Measurements from ENCODE around the gene DGKI.

Gene DGKI

GRCh38 chr7:137519947-137520346 is 326.8 kb downstream of the DGKI start:
- DNase-seq, result no peak

GRCh38 chr7:137519181-137519691 is 327.5 kb downstream of the DGKI start:
- no peak for DNase-seq

GRCh38 chr7:137513091-137513490 is 333.7 kb downstream of the DGKI start:
- DNase-seq, result no peak

- no peak for DNase-seq
Measured at GRCh38 chr7:137507096-137507495, 339.7 kb downstream of the DGKI start.

GRCh38 chr7:137506031-137506430 is 340.7 kb downstream of the DGKI start:
- DNase-seq, result no peak

GRCh38 chr7:137501562-137501961 is 345.2 kb downstream of the DGKI start:
- DNase-seq, result no peak

- DNase-seq, result no peak
Measured at GRCh38 chr7:137492889-137493288, 353.9 kb downstream of the DGKI start.

- DNase-seq, result no peak
Measured at GRCh38 chr7:137489880-137490279, 356.9 kb downstream of the DGKI start.

- no peak for DNase-seq
Measured at GRCh38 chr7:137488038-137488437, 358.7 kb downstream of the DGKI start.

GRCh38 chr7:137485818-137486217 is 361.0 kb downstream of the DGKI start:
- DNase-seq, result no peak

GRCh38 chr7:137484326-137484725 is 362.4 kb downstream of the DGKI start:
- DNase-seq, result no peak

GRCh38 chr7:137482466-137482865 is 364.3 kb downstream of the DGKI start:
- no peak for DNase-seq

- DNase-seq, result no peak
Measured at GRCh38 chr7:137480824-137481365, 365.9 kb downstream of the DGKI start.

GRCh38 chr7:137480401-137480800 is 366.4 kb downstream of the DGKI start:
- no peak for DNase-seq

- DNase-seq, result no peak
Measured at GRCh38 chr7:137476937-137477336, 369.8 kb downstream of the DGKI start.

- DNase-seq, result no peak
Measured at GRCh38 chr7:137475966-137476365, 370.8 kb downstream of the DGKI start.

- no peak for DNase-seq
Measured at GRCh38 chr7:137474540-137475026, 372.2 kb downstream of the DGKI start.

- no peak for DNase-seq
Measured at GRCh38 chr7:137471128-137471527, 375.6 kb downstream of the DGKI start.

- DNase-seq, result no peak
Measured at GRCh38 chr7:137469858-137470257, 376.9 kb downstream of the DGKI start.

- DNase-seq, result no peak
Measured at GRCh38 chr7:137469191-137469811, 377.5 kb downstream of the DGKI start.

GRCh38 chr7:137462847-137463246 is 383.9 kb downstream of the DGKI start:
- no peak for DNase-seq

- no peak for DNase-seq
Measured at GRCh38 chr7:137462074-137462715, 384.6 kb downstream of the DGKI start.

GRCh38 chr7:137458399-137458798 is 388.4 kb downstream of the DGKI start:
- DNase-seq, result no peak

- no peak for DNase-seq
Measured at GRCh38 chr7:137454767-137455166, 392.0 kb downstream of the DGKI start.

Measured in stimulated activated CD4-positive, alpha-beta T cell treated with anti-CD3 and anti-CD28 coated beads, Interleukin-1b, Interleukin-23, amount 100 ng/mL, for 48 hours (primary cell).